HG02798 (cell line): ENCODE results near the gene DAPK1.

Source experiments
- ATAC-seq: cut with Tn5 transposase; IDR thresholded peaks from one replicate; pipeline ENCODE4 v1.9.1; 2021; ENCODE audit warnings: mild to moderate bottlenecking; ENCODE audit not compliant: unreplicated experiment, poor library complexity

DAPK1 gene

DNA sequence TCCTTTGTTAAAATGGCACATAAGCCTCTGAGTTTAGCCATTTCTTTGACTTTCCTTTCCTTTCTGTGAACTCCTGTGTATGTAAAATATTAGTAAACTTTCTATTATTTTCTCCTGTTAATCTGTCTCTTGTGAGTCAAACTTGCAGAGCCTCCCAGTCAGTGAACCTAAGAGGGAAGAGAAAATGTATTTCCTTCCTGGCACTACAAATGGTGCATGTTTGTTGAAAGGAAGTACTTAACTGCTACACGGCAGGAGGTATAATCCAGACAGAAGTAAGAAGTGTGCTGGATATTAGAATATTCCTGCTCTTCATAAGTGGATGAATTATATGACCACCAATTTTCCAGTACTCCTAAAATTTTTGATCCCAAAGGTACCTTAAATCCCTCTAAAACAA is 251.2 kb downstream of the DAPK1 start:
- ATAC-seq = no peak

DNA sequence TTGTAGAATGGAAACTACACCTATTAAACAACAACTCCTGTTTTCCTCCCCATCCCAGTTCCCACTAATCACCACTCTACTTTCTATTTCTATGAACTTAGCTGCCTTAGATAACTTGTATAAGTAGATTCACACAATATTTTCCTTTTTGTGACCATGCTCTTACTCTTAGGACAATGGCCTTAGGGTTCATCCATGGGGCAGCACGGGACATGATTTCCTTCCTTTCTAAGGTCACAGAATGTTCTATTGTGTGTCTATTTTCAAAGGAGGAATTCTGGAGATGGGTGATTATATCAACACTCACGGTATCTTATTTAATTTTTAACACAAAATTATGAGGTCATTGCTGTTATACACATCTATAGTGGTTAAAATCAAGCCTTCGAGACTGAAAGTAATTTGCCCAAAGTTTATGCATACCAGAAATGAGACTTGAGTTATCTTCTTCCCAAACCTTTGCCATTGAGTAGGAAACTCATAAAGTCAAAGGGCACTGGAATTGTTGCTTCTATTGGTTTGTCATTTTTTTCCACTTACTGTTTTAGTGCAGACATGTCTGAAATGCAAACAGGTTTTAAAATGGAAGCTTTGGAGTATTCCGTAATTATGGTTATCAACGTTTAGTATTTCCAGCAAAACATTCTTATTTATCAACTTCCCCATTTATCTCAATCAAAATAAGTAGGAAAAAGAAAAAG is 251.8 kb downstream of the DAPK1 start:
- ATAC-seq = no peak

DNA sequence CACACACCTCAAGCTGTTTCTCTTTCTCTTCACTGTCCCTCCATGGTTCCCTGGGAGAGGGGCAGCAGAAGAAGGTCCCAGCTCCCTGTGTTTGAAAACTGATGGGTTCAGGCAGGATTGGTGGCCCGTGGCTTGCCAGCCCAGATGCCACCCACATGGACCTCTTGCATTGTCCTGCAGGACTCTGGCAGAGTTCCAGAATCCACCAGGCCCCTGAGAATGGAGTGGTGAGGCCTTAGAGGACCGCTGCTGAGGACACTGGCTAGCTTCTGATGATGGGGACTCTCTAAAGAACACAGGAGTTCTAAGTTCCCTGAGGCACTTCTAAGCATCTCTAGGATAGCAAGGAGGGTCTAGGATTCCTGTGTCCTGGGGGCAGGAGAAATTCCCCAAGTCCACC is 253.1 kb downstream of the DAPK1 start:
- no peak for ATAC-seq

DNA sequence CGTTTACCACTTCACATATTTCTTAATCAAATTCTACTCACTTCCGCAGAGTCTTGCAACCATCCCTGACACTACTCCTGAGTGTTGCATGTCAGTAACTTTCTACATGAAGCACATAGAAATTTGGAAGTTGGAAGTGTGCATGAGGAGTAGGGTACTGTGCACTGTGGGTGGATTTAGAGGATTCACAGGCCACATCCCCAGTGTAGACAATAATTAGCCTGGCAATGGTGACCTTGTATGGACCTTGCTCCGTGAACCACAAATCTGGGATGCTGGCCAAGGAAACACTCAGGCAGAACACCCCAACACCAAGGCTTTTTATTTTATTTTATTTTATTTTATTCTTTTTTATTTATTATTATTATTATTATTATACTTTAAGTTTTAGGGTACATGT is 253.8 kb downstream of the DAPK1 start:
- no peak for ATAC-seq

DNA sequence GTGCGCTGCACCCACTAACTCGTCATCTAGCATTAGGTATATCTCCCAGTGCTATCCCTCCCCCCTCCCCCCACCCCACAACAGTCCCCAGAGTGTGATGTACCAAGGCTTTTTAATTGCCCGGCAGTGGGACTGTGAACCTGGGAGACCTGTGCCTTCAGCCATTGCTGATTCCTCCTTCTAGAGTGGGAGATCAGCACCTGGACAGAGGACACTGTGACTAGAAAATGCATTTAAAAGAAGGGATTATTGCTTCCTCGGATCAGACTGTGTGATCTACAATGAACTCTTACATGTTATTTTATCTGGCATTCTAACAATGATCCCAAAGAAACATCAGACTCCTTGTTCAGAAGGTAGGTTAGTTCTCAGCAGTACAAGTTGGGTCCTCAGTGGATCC is 254.2 kb downstream of the DAPK1 start:
- ATAC-seq = no peak

DNA sequence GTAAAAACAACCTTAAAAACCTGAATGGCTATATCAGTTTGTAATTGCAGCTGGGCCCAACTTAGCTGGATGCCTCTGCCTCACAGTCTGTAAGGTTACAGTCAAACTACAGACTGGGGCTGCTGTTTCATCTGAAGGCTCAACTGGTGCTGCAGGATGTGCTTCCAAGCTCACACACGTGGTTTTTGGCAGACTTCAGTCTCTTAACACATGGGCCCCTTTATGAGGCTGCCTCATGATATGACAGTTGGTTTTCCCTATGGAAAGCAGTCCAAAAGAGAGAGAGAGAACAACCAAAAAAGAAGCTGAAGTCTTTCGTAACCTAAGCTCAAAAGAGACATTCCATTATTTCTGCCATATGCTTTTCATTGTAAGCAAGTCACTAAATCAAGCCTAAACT is 255.6 kb downstream of the DAPK1 start:
- no peak for ATAC-seq
